Small intestine (tissue), 7 donors: ENCODE measurements around the gene SUMF2. TPM values are rescaled to one million over a fixed set of nuclear protein-coding genes. Genes with fewer than 3 reads are reported as not detected.
"Not testable (repeated sequence)": the region's sequence is repeated elsewhere in the genome, so short reads cannot be mapped to it uniquely, and the experiment has no call there.

Source experiments
- DNase-seq, 2 donors: peaks; one replicate each; pipeline versions ENCODE4 v3.0.0 to v3.0.0-alpha.2; 2013
- FAIRE-seq: peaks from 2 replicates; lab custom pipeline; 2012; peaks lifted over from hg19 to GRCh38; lab: Jason Lieb, UNC
- H3K27ac ChIP-seq, 3 donors: one replicate each; pipeline ENCODE4 v1.5.1; 2013; ENCODE audit warnings: low read length in 2 of 3, mild to moderate bottlenecking in 2 of 3, control low read depth in 1 of 3, inconsistent platforms in 1 of 3, low read depth in 1 of 3, moderate library complexity in 1 of 3
- H3K27me3 ChIP-seq, 3 donors: one replicate each; pipeline ENCODE4 v1.6.1; 2013; ENCODE audit warnings: low read length in 3 of 3, inconsistent platforms in 1 of 3; ENCODE audit not compliant: control insufficient read depth in 3 of 3, insufficient read depth in 3 of 3
- H3K36me3 ChIP-seq, 3 donors: one replicate each; pipeline ENCODE4 v1.6.1; 2013; ENCODE audit warnings: low read length in 3 of 3, inconsistent platforms in 1 of 3, low read depth in 1 of 3, mild to moderate bottlenecking in 1 of 3, moderate library complexity in 1 of 3; ENCODE audit not compliant: control insufficient read depth in 3 of 3, insufficient read depth in 2 of 3
- H3K4me1 ChIP-seq, 3 donors: one replicate each; pipeline ENCODE4 v1.6.1; 2013; ENCODE audit warnings: low read length in 2 of 3, inconsistent platforms in 1 of 3, low read depth in 1 of 3, mild to moderate bottlenecking in 1 of 3, moderate library complexity in 1 of 3; ENCODE audit not compliant: control insufficient read depth in 3 of 3, insufficient read depth in 2 of 3
- H3K4me3 ChIP-seq, 3 donors: one replicate each; pipeline ENCODE4 v1.5.1; 2013; ENCODE audit warnings: low read length in 3 of 3, control low read depth in 1 of 3, inconsistent platforms in 1 of 3, low read depth in 1 of 3, mild to moderate bottlenecking in 1 of 3, moderate library complexity in 1 of 3
- H3K9me3 ChIP-seq, 2 donors: one replicate each; pipeline ENCODE4 v1.6.1; 2013; ENCODE audit warnings: low read depth in 1 of 2, low read length in 1 of 2; ENCODE audit not compliant: control insufficient read depth in 2 of 2, insufficient read depth in 1 of 2
- WGBS, 3 donors: extraction: QIAGEN DNeasy Blood & Tissue Kit; methylation state at CpG; one replicate each; pipeline ENCODE4 v1.1.7; 2013; 5-methylcytosine and 5-hydroxymethylcytosine counted together
- polyA plus RNA-seq, 4 donors: library from polyadenylated mRNA; stranded (reverse) in 3 of 4; unstranded in 1 of 4; fragments of 200-250 nt in 3 of 4; fragments of 120-200 nt in 1 of 4; gene quantifications; one replicate each; pipeline versions ENCODE4 v1.2.1 to v1.2.3, GENCODE V29; 2013
- donor health status: healthy with polysubstance abuse.
- donor health status: control.
- donor health status: control.
- donor health status: Bipolar disorder and iron deficiency.
- donor health status: healthy.

Gene SUMF2
- polyA plus RNA-seq, 4 donors, result 45.0 to 304 (median 92.7) TPM

DNA sequence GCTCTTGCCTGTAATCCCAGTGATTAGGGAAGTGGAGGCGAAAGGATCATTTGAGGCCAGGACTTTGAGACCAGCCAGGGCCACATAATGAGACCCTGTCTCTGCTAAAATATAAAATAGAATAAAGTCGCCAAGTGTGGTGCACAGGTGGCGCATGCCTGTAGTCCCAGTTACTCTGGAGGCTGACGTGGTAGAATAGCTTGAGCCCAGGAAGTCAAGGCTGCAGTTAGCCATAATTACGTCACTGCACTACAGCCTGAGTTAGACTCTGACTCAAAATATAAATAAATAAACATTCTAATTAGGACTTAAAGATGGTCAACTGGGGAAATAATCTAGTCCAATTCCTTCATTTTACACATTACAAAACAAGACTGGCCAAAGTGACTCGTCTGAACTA, 41.4 kb downstream of the SUMF2 start:
- peaks cover 11 to 29% (median 16%) of the 10 kb centered on the region in 3 donors for H3K36me3 ChIP-seq
- peaks cover 0 to 8% (median 3%) of the 10 kb centered on the region in 3 donors for H3K4me1 ChIP-seq
- H3K27ac ChIP-seq, result peak overlapping the region; percentile 89 to 98 (median 93)
- H3K4me3 ChIP-seq, result peak overlapping the region; percentile 89 to 97 (median 90)
- no peak for FAIRE-seq
- no peaks in the 10 kb centered on the region for H3K9me3 ChIP-seq
- no peaks in the 10 kb centered on the region for H3K27me3 ChIP-seq
- WGBS, 3 donors, result 3 to 15% (median 5%) methylated on average over 6 of the region's 6 CpGs
- DNase-seq, result peak; percentile 71 to 77

DNA sequence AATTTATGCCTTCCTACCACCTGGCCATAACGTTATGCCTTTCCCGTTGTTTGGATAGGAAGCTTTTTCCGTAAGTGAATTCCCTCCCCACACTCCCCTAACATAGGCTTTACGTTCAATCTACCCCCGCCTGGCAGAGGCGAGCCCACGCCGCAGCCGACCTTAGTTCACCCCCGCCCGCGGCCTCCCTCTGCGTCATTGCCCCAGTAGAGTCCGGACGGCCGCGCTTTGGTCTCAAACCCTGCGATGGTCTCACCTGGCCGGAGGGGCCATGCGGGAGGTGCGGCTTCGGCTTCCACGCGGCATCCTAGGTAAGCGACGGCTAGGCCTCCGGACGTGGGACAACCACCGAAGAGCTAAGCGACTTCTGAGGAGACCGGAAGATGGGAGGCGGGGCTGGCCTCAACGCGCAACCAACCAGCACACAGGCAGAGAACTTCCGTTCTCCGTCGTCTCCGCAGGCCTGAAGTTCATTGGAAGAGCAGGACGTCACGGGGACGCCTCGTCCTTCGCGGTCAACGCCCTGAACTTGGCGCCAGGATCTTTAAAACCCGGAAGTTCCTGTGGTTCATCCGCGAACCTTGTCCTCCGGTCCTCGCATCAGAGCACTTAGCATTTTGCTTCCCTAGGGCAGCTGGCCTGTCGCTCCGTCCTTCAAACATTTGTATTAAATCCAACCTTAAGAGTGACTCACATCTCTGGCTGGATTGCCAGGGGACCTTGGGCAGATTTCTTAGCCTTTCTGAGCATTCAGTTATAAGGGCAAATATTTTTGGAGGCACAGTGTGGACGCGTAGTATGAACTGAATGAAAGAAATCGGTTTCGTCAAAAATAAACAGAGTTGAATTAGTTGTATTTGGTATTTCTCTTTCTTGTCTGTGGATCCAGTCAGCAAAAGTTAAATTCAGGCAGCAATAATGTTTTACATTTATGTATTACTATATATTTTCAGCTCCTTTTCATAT, 42.3 kb downstream of the SUMF2 start, which contains the start of gene CHCHD2:
Gene CHCHD2, minus strand, starts transcription at position 369 of the 966 bp plus-strand sequence. Its CDS starts 63 bp downstream, at position 306.
- Histone ChIP-seq H3K27me3 (no peaks in the 10 kb centered on the region), H3K36me3 (peaks cover 5 to 25% (median 12%) of the 10 kb centered on the region in 3 donors), H3K9me3 (no peaks in the 10 kb centered on the region), H3K4me1 (peaks cover 0 to 8% (median 3%) of the 10 kb centered on the region in 3 donors), H3K27ac (peak within 1 kb of the TSS; percentile 89 to 98 (median 93)), H3K4me3 (peak within 1 kb of the TSS; percentile 89 to 97 (median 90))
- DNase-seq, result peak; percentile 99 to 100
- FAIRE-seq, result no peak
- WGBS, 3 donors, result 2 to 4% (median 3%) methylated on average over 54 to 57 of the region's 57 CpGs

GRCh38 chr7:56107954-56108258, 43.8 kb downstream of the SUMF2 start:
- H3K9me3 ChIP-seq, result no peaks in the 10 kb centered on the region
- H3K36me3 ChIP-seq, result peaks cover 0 to 13% (median 12%) of the 10 kb centered on the region in 3 donors
- peaks cover 0 to 8% (median 3%) of the 10 kb centered on the region in 3 donors for H3K4me1 ChIP-seq
- no peaks in the 10 kb centered on the region for H3K27me3 ChIP-seq
- no peak overlapping the region for H3K27ac ChIP-seq
- H3K4me3 ChIP-seq, result no peak overlapping the region
- DNase-seq, result no peak
- FAIRE-seq, result no peak
- 94 to 96% (median 95%) methylated on average over 1 of the region's 1 CpG for WGBS, 3 donors

- DNase-seq (no peak), FAIRE-seq (no peak)
- Histone ChIP-seq H3K27me3 (peaks cover 0 to under 1% (median 0%) of the 10 kb centered on the region in 3 donors), H3K36me3 (no peaks in the 10 kb centered on the region), H3K9me3 (no peaks in the 10 kb centered on the region), H3K4me1 (peaks cover 0 to 3% (median 0%) of the 10 kb centered on the region in 3 donors), H3K27ac (no peak overlapping the region), H3K4me3 (no peak overlapping the region)
- 80 to 84% (median 83%) methylated on average over 1 of the region's 1 CpG for WGBS, 3 donors
Measured at GRCh38 chr7:56110611-56111010, 46.5 kb downstream of the SUMF2 start.

GRCh38 chr7:56112244-56112643, 48.2 kb downstream of the SUMF2 start:
- 94 to 98% (median 98%) methylated on average over 3 of the region's 3 CpGs for WGBS, 3 donors
- not testable (repeated sequence) for H3K27ac ChIP-seq, FAIRE-seq, H3K9me3 ChIP-seq, DNase-seq, H3K4me3 ChIP-seq, H3K4me1 ChIP-seq, H3K27me3 ChIP-seq, H3K36me3 ChIP-seq

GRCh38 chr7:56115852-56116538, 51.9 kb downstream of the SUMF2 start, which contains the start of gene NUPR2:
Gene NUPR2, minus strand, starts transcription at chr7:56116417. Its CDS starts 103 bp downstream, at chr7:56116314.
- H3K27ac ChIP-seq, result no peak within 1 kb of the TSS

GRCh38 chr7:56121440-56121839, 57.4 kb downstream of the SUMF2 start:
- Histone ChIP-seq H3K27me3 (peaks cover 0 to under 1% (median 0%) of the 10 kb centered on the region in 3 donors), H3K4me3 (no peak overlapping the region), H3K9me3 (no peaks in the 10 kb centered on the region), H3K36me3 (no peaks in the 10 kb centered on the region), H3K4me1 (no peaks in the 10 kb centered on the region), H3K27ac (no peak overlapping the region)
- WGBS, 3 donors, result 85 to 88% (median 86%) methylated on average over 6 of the region's 6 CpGs
- DNase-seq (no peak), FAIRE-seq (no peak)

More at GRCh38 chr7:56115852-56116538, 51.9 kb downstream of the SUMF2 start, which contains the start of gene NUPR2:
- Histone ChIP-seq H3K9me3 (no peaks in the 10 kb centered on the region), H3K4me3 (peak within 1 kb of the TSS in 2 of 3 donors; percentile 16 to 24), H3K36me3 (no peaks in the 10 kb centered on the region), H3K27me3 (peaks cover 0 to 6% (median 4%) of the 10 kb centered on the region in 3 donors), H3K4me1 (no peaks in the 10 kb centered on the region)
- FAIRE-seq, result no peak
- peak; percentile 24 to 57 for DNase-seq
- whole genome bisulfite sequencing, 3 donors, result 9 to 22% (median 16%) methylated on average over 49 to 65 of the region's 65 CpGs

DNA sequence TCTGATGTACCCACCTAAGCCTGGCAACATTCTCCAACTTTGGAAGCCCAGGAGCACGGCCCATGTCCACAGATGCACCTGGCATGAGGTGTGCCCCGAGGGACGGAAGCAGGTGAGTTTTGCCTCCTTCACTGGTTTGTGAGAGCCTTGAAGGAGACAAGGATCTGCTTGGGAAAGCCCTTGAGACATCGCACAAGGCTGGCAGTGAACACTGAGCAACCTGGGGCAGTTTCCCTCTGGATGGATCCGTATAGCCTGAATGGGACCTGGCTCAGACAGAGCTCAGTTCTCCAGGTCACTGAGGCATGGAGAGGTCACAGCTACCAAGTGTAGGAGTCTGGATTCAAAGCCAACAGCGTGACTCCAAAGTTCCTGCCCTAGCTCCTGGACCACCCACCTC, 60.9 kb downstream of the SUMF2 start:
- no peaks in the 10 kb centered on the region for H3K4me1 ChIP-seq
- H3K4me3 ChIP-seq, result no peak overlapping the region
- no peaks in the 10 kb centered on the region for H3K27me3 ChIP-seq
- FAIRE-seq (no peak), DNase-seq (no peak)
- no peaks in the 10 kb centered on the region for H3K36me3 ChIP-seq
- 65 to 79% (median 77%) methylated on average over 5 to 6 of the region's 6 CpGs for WGBS, 3 donors
- no peaks in the 10 kb centered on the region for H3K9me3 ChIP-seq
- H3K27ac ChIP-seq, result no peak overlapping the region
